NCI-H2029 (cell line): ENCODE measurements around the gene ZNF10.

Experiments
- DNase-seq: peaks from one replicate; lab custom pipeline; 2025; lab: John Stamatoyannopoulos, UW

The ZNF10 gene

GRCh38 chr12:133130038-133130807 lies at the start of gene ZNF10, which contains the start of gene ZNF891:
TSS of gene ZNF10 (plus strand) at chr12:133130627. CDS start at chr12:133144493, 13,866 bp downstream.
TSS of gene ZNF891 (minus strand) at chr12:133130274. CDS start at chr12:133121918, 8,356 bp downstream.
- peak; percentile 93 for DNase-seq

GRCh38 chr12:133081159-133081780 lies 49.2 kb upstream of the ZNF10 start:
- DNase-seq = no peak

- no peak for DNase-seq
Measured at GRCh38 chr12:133083345-133083744, 47.1 kb upstream of the ZNF10 start.

- no peak for DNase-seq
Measured at GRCh38 chr12:133105620-133106019, 24.8 kb upstream of the ZNF10 start.

GRCh38 chr12:133106253-133106652 lies 24.2 kb upstream of the ZNF10 start:
- DNase-seq = no peak

GRCh38 chr12:133107121-133107520 lies 23.3 kb upstream of the ZNF10 start:
- DNase-seq = no peak

GRCh38 chr12:133108150-133108549 lies 22.3 kb upstream of the ZNF10 start:
- no peak for DNase-seq

- DNase-seq = no peak
Measured at GRCh38 chr12:133120385-133121191, 9.8 kb upstream of the ZNF10 start.

GRCh38 chr12:133124674-133125073 lies 5.8 kb upstream of the ZNF10 start:
- DNase-seq = no peak

GRCh38 chr12:133129368-133130037 lies 924 bp upstream of the ZNF10 start:
- peak; percentile 25 for DNase-seq

GRCh38 chr12:133130808-133131128 lies 341 bp downstream of the ZNF10 start:
- DNase-seq = peak; percentile 45

- no peak for DNase-seq
Measured at GRCh38 chr12:133135747-133136146, 5.3 kb downstream of the ZNF10 start.

- no peak for DNase-seq
Measured at GRCh38 chr12:133145981-133146380, 15.6 kb downstream of the ZNF10 start.

GRCh38 chr12:133156125-133156690 lies 25.8 kb downstream of the ZNF10 start:
- no peak for DNase-seq

GRCh38 chr12:133165776-133166175 lies 35.3 kb downstream of the ZNF10 start:
- no peak for DNase-seq

GRCh38 chr12:133172491-133172890 lies 42.1 kb downstream of the ZNF10 start:
- no peak for DNase-seq

GRCh38 chr12:133174901-133175300 lies 44.5 kb downstream of the ZNF10 start:
- DNase-seq = no peak

GRCh38 chr12:133180669-133181068 lies 50.2 kb downstream of the ZNF10 start:
- DNase-seq = no peak

GRCh38 chr12:133181238-133181959 lies 51.0 kb downstream of the ZNF10 start, which contains the start of gene ZNF268:
TSS of gene ZNF268 (plus strand) at chr12:133181495. CDS start at chr12:133181998, 503 bp downstream.
- DNase-seq = peak; percentile 96

- no peak for DNase-seq
Measured at GRCh38 chr12:133190176-133190575, 59.7 kb downstream of the ZNF10 start.

- no peak for DNase-seq
Measured at GRCh38 chr12:133192847-133193246, 62.4 kb downstream of the ZNF10 start.
